ELR (cell line): ENCODE measurements around the gene TMEM63B.
"Not testable (repeated sequence)": the region's sequence is repeated elsewhere in the genome, so short reads cannot be mapped to it uniquely, and the experiment has no call there.

Source experiments
- DNase-seq: peaks from one replicate; pipeline ENCODE4 v3.0.0-alpha.2; 2015; ENCODE audit warnings: low read depth

Gene TMEM63B

DNA sequence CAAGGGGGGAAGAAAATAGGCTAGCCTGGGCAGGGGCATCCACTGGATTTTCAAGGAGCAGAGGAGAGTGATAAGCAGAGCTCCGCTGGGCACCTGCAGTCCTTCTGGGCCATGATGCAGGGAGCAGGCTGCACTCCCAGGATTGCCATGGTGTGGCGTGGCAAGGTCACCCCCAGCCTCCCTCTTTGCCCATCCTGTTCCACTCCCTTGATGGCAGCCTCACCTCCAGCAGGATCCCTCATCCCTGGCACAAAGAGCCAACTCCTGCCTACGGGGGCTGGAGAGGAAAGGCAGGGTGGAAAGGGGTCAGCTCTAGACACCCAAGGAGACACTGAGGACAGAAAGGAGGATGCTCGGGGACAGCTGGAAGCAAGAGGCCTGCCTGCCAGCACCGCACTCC, 67.0 kb downstream of the TMEM63B start:
- no peak for DNase-seq

- not testable (repeated sequence) for DNase-seq
Observed at GRCh38 chr6:44196351-44196750, 69.0 kb downstream of the TMEM63B start.

DNA sequence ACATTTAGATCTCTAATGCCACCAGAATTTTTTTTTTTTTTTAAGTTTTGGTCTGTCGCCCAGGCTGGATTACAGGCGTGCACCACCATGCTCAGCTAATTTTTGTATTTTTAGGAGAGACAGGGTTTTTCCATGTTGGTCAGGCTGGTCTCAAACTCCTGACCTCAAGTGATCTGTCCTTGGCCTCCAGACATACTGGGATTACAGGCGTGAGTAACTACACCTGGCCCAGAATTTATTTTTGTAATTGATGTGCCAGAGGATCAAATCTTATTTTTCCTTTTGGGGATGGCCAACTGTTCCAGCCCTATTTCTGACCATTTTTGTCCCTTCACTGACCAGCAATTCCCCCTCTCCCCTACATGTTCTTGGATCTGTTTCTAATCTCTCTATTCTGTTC, 71.3 kb downstream of the TMEM63B start:
- DNase-seq: no peak

DNA sequence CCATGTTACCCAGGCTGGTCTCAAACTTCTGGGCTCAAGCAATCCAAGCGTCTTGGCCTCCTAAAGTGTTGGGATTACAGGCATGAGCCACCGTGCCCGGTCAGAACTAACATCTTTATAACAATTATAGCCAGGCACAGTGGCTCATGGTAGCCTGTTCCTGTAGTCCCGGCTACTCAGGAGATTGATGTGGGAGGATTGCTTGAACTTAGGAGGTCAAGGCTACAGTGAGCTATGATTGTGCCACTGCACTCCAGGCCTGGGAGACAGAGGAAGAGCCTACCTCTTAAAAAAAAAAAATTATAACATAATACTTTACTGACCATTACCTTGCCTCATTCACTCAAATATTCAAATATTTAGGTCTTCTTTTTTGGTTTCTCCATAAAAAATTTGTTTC, 72.5 kb downstream of the TMEM63B start:
- no peak for DNase-seq

- DNase-seq: no peak
Observed at GRCh38 chr6:44201200-44201599, 73.8 kb downstream of the TMEM63B start.

GRCh38 chr6:44201638-44202303, 74.4 kb downstream of the TMEM63B start:
- no peak for DNase-seq

DNA sequence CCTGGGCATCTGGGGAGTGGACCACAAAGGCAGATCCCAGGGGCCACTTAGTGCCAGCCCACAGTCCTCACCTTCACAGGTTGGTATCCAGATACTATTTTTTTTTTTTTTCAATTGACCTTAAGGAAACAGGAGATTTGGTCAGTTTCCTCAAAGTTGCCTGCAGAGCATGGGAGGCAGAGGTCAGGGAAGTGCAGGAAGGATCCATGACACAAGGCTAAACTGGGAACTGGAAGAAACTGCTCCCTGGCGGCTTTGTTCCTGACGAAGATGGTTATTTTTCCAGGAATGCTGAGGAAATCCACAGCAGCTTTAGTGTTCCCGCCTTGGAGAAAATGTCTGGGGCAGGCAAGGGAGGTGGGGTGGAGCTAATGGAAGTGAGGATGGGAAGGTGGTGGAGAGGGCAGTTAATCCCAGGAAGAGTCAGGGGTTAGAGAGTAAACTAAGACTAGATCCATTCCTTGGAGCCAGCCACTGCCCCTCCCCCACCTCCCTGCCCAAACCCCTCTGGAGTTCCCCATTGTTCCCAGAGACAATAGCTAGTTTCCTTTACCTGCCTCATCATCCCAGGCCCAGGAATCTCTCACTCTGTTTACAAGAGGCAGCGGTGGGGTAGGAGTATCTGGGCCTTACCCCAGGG, 75.1 kb downstream of the TMEM63B start:
- DNase-seq: no peak

- DNase-seq: no peak
Observed at GRCh38 chr6:44202972-44203750, 75.8 kb downstream of the TMEM63B start.

DNA sequence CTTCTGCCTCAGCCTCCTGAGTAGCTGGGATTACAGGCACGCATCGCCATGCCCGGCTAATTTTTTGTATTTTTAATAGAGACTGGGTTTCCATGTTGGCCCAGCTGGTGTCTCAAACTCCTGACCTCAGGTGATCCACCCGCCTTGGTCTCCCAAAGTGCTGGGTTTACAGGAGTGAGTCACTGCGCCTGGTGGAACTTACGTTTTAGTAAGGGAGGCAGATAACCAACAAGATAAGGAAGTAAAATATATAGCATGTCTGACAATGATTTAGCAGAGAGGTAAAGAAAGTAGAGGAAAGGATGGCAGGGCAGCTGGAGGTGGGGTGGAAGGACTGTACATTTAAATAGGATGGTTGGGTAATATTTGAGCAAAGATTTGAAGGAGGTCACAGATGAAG, 76.6 kb downstream of the TMEM63B start:
- no peak for DNase-seq
